ENCODE measurements around the gene SLC26A2.
A peak's percentile ranks its signal among the peaks of the same experiment; 100 is the strongest.

Gene SLC26A2

GRCh38 chr5:149961957-149962409 lies 1.4 kb downstream of the SLC26A2 start:
- H3K4me1 Mint-ChIP-seq: peaks cover 27% of the 10 kb centered on the region
- no peak overlapping the region for H3K4me3 Mint-ChIP-seq
- H3K9me3 Mint-ChIP-seq: no peaks in the 10 kb centered on the region
- no peak for ATAC-seq (ENCODE audit: low read depth)
- H3K36me3 Mint-ChIP-seq: peaks cover 5% of the 10 kb centered on the region
- H3K27me3 Mint-ChIP-seq: no peaks in the 10 kb centered on the region
- no peak for DNase-seq (ENCODE audit: low spot score in 2 of 2)
- no peak overlapping the region for H3K27ac Mint-ChIP-seq

DNA sequence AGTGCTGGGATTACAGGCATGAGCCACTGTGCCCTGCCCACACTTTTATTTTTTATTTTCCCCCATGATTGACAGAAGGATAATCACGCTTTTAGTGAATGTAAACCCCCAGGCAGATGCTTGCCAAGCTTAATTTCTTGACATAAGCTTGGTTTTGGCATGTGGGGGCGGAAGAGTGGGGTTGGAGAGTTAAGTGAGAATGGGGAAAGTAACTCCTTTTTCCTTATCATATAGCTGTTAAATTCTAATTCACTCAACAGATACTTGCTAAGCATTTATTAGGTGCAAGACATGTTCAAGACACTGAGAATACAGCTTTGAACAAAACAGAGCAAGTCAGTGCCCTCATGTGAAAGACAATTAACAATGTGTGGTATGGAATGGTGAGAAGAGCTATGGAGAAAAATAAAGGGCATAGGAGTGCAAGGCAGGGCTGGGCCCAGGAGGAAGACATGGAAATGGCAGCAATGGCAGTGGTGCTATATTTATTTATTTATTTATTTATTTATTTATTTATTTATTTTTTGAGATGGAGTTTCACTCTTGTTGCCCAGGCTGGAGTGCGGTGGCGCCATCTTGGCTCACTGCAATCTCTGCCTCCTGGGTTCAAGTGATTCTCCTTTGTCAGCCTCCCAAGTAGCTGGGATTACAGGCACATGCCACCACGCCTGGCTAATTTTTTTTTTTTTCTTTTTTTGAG lies 2.2 kb downstream of the SLC26A2 start:
- no peak overlapping the region for H3K27ac Mint-ChIP-seq
- H3K36me3 Mint-ChIP-seq: peaks cover 5% of the 10 kb centered on the region
- no peaks in the 10 kb centered on the region for H3K27me3 Mint-ChIP-seq
- no peak overlapping the region for H3K4me3 Mint-ChIP-seq
- H3K4me1 Mint-ChIP-seq: peaks cover 30% of the 10 kb centered on the region
- ATAC-seq (ENCODE audit: low read depth) (no peak), DNase-seq (ENCODE audit: low spot score in 2 of 2) (no peak)
- H3K9me3 Mint-ChIP-seq: no peaks in the 10 kb centered on the region

- ATAC-seq (ENCODE audit: low read depth) (no peak), DNase-seq (ENCODE audit: low spot score in 2 of 2) (no peak)
- Mint-ChIP-seq H3K9me3 (no peaks in the 10 kb centered on the region), H3K27me3 (no peaks in the 10 kb centered on the region), H3K4me3 (no peak overlapping the region), H3K36me3 (peaks cover 5% of the 10 kb centered on the region), H3K4me1 (peaks cover 30% of the 10 kb centered on the region), H3K27ac (no peak overlapping the region)
Observed at GRCh38 chr5:149963729-149964128, 3.2 kb downstream of the SLC26A2 start.

GRCh38 chr5:149966946-149967345 lies 6.4 kb downstream of the SLC26A2 start:
- ATAC-seq (ENCODE audit: low read depth) (no peak), DNase-seq (ENCODE audit: low spot score in 2 of 2) (no peak)
- no peaks in the 10 kb centered on the region for H3K9me3 Mint-ChIP-seq
- H3K27me3 Mint-ChIP-seq: no peaks in the 10 kb centered on the region
- no peak overlapping the region for H3K27ac Mint-ChIP-seq
- peaks cover 24% of the 10 kb centered on the region for H3K4me1 Mint-ChIP-seq
- H3K36me3 Mint-ChIP-seq: peaks cover 9% of the 10 kb centered on the region
- H3K4me3 Mint-ChIP-seq: no peak overlapping the region

- Mint-ChIP-seq H3K4me3 (no peak overlapping the region), H3K27ac (no peak overlapping the region), H3K4me1 (peaks cover 21% of the 10 kb centered on the region), H3K9me3 (no peaks in the 10 kb centered on the region), H3K27me3 (no peaks in the 10 kb centered on the region), H3K36me3 (peaks cover 8% of the 10 kb centered on the region)
- ATAC-seq (ENCODE audit: low read depth) (no peak), DNase-seq (ENCODE audit: low spot score in 2 of 2) (no peak)
Observed at GRCh38 chr5:149969181-149969930, 8.8 kb downstream of the SLC26A2 start.

GRCh38 chr5:149975409-149975808 lies 14.9 kb downstream of the SLC26A2 start:
- ATAC-seq (ENCODE audit: low read depth): no peak
- H3K36me3 Mint-ChIP-seq: peaks cover 34% of the 10 kb centered on the region
- H3K9me3 Mint-ChIP-seq: no peaks in the 10 kb centered on the region

DNA sequence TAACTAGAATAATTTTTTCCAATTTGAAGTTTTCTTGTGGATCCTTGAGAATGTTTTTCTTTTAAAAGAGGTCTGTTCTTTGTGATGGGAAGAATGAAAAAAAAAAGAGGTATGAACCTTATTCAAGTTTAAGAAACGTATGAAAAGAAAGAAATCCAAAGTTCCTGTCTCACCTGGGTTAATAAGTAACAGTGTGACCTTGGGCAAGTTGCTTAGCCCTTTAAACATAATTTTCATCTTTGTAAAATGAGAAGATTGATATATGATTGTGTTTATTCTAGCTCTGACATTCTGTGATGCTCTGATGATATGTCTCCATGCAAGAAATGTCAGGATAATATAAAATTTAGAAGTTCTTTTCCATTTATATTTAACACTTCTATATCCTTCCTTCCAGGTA lies 19.3 kb downstream of the SLC26A2 start:
- H3K4me1 Mint-ChIP-seq: peaks cover 5% of the 10 kb centered on the region
- no peaks in the 10 kb centered on the region for H3K9me3 Mint-ChIP-seq
- no peak overlapping the region for H3K4me3 Mint-ChIP-seq
- ATAC-seq (ENCODE audit: low read depth) (no peak), DNase-seq (ENCODE audit: low spot score in 2 of 2) (no peak)
- H3K27ac Mint-ChIP-seq: no peak overlapping the region
- H3K36me3 Mint-ChIP-seq: peaks cover 40% of the 10 kb centered on the region
- no peaks in the 10 kb centered on the region for H3K27me3 Mint-ChIP-seq

More at GRCh38 chr5:149975409-149975808, 14.9 kb downstream of the SLC26A2 start:
- Mint-ChIP-seq H3K4me3 (no peak overlapping the region), H3K27ac (no peak overlapping the region), H3K4me1 (peaks cover 16% of the 10 kb centered on the region), H3K27me3 (no peaks in the 10 kb centered on the region)
- DNase-seq (ENCODE audit: low spot score in 2 of 2): no peak

DNA sequence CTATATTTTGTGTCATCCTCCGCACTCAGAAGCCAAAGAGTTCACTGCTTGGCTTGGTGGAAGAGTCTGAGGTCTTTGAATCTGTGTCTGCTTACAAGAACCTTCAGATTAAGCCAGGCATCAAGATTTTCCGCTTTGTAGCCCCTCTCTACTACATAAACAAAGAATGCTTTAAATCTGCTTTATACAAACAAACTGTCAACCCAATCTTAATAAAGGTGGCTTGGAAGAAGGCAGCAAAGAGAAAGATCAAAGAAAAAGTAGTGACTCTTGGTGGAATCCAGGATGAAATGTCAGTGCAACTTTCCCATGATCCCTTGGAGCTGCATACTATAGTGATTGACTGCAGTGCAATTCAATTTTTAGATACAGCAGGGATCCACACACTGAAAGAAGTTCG lies 20.6 kb downstream of the SLC26A2 start:
- Mint-ChIP-seq H3K27me3 (no peaks in the 10 kb centered on the region), H3K4me1 (peaks cover 5% of the 10 kb centered on the region), H3K9me3 (no peaks in the 10 kb centered on the region), H3K27ac (no peak overlapping the region), H3K4me3 (no peak overlapping the region), H3K36me3 (peaks cover 35% of the 10 kb centered on the region)
- DNase-seq (ENCODE audit: low spot score in 2 of 2) (no peak), ATAC-seq (ENCODE audit: low read depth) (no peak)

- no peaks in the 10 kb centered on the region for H3K4me1 Mint-ChIP-seq
- no peak for ATAC-seq (ENCODE audit: low read depth)
- no peak for DNase-seq (ENCODE audit: low spot score in 2 of 2)
- H3K4me3 Mint-ChIP-seq: no peak overlapping the region
- H3K36me3 Mint-ChIP-seq: peaks cover 28% of the 10 kb centered on the region
- no peaks in the 10 kb centered on the region for H3K27me3 Mint-ChIP-seq
- H3K9me3 Mint-ChIP-seq: no peaks in the 10 kb centered on the region
- H3K27ac Mint-ChIP-seq: no peak overlapping the region
Observed at GRCh38 chr5:149982505-149982904, 21.9 kb downstream of the SLC26A2 start.

GRCh38 chr5:149988126-149988525 lies 27.6 kb downstream of the SLC26A2 start:
- Mint-ChIP-seq H3K4me3 (no peak overlapping the region), H3K27me3 (no peaks in the 10 kb centered on the region), H3K27ac (no peak overlapping the region), H3K9me3 (no peaks in the 10 kb centered on the region), H3K36me3 (no peaks in the 10 kb centered on the region), H3K4me1 (peaks cover 2% of the 10 kb centered on the region)
- no peak for DNase-seq (ENCODE audit: low spot score in 2 of 2)
- no peak for ATAC-seq (ENCODE audit: low read depth)

- H3K4me3 Mint-ChIP-seq: no peak overlapping the region
- no peak overlapping the region for H3K27ac Mint-ChIP-seq
- no peaks in the 10 kb centered on the region for H3K9me3 Mint-ChIP-seq
- H3K4me1 Mint-ChIP-seq: peaks cover 2% of the 10 kb centered on the region
- ATAC-seq (ENCODE audit: low read depth): peak; percentile 83
- peaks cover 4% of the 10 kb centered on the region for H3K36me3 Mint-ChIP-seq
- no peaks in the 10 kb centered on the region for H3K27me3 Mint-ChIP-seq
- DNase-seq (ENCODE audit: low spot score in 2 of 2): peak; percentile 58 to 59
Observed at GRCh38 chr5:149990518-149991376, 30.2 kb downstream of the SLC26A2 start.

DNA sequence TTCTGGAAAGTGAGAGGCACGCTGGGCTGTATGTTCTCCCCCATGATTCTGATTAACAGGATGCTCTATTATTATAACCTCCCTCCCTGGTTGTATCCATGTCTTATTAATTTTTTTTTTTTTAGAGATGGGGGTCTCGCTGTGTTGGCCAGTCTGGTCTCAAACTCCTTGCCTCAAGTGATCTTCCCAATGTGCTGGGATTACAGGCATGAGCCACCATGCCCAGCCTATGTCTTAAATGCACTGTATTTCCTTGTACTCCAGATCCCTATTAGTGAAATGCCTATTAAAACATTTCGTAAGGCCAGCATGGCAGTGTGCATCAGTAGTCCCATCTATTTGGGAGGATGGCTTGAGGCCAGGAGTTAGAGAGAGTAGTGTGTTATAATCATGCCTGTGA lies 32.9 kb downstream of the SLC26A2 start:
- H3K4me3 Mint-ChIP-seq: no peak overlapping the region
- ATAC-seq (ENCODE audit: low read depth) (no peak), DNase-seq (ENCODE audit: low spot score in 2 of 2) (no peak)
- peaks cover 9% of the 10 kb centered on the region for H3K36me3 Mint-ChIP-seq
- no peaks in the 10 kb centered on the region for H3K9me3 Mint-ChIP-seq
- H3K27me3 Mint-ChIP-seq: no peaks in the 10 kb centered on the region
- peaks cover 2% of the 10 kb centered on the region for H3K4me1 Mint-ChIP-seq
- no peak overlapping the region for H3K27ac Mint-ChIP-seq

DNA sequence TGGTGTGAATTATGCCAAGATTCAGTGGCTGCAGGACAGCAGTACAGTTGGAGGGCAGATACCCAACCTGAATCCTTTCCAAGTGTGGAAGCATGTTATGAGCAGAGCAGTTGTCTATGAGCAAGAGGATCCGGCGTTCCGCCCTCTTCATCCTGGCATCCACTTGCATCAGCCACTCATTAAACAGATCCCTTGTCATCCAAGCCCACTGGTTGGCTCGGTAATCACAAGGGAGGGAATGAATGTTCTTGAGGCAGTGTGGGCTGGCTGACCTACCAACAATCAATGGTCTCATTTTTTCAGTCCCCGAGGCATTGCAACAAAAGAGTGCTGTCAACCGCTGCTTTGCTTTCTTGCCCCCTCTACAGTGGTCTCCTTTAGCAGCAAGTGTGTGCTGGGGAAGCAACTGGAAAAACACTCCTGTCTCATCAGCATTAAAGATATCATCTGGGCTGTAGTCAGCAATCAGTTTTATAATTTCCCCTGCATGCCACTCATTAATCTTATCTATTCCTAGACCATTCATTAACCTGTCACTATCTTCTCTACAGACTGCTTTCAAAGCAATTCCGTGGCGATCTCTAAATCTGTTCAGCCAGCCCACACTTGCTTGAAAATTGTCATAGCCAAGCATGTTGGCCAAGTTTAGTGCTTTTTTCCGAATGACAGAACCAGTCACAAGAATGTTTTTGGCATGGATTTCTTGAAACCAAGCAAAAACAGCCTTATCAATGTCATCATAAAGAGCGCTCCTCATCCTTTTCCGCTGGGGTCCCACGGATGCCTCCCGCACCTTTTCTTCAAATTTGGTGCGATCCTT lies 35.0 kb downstream of the SLC26A2 start:
- ATAC-seq (ENCODE audit: low read depth): no peak
- no peak for DNase-seq (ENCODE audit: low spot score in 2 of 2)
- Mint-ChIP-seq H3K4me3 (no peak overlapping the region), H3K36me3 (peaks cover 9% of the 10 kb centered on the region), H3K9me3 (no peaks in the 10 kb centered on the region), H3K27me3 (no peaks in the 10 kb centered on the region), H3K4me1 (peaks cover 14% of the 10 kb centered on the region), H3K27ac (no peak overlapping the region)
